Prostate gland (tissue), 2 donors: Measurements from ENCODE around the gene KCNMB1.

Experiments used
- CTCF ChIP-seq, 4 experiments: fragments of 200-600 bp in 2 of 4; fragments of 450-650 bp in 2 of 4; sonication (generic) in 2 of 4; IDR thresholded peaks; 1 replicate in 3 of 4; 2 replicates in 1 of 4; pipeline ENCODE4 v1.5.1; 2016 to 2019; ENCODE audit warnings: antibody characterized with exemption in 4 of 4, mild to moderate bottlenecking in 2 of 4, moderate library complexity in 2 of 4
- POLR2A ChIP-seq: fragments of 450-650 bp; IDR thresholded peaks from one replicate; pipeline ENCODE4 v1.6.1; 2016; ENCODE audit warnings: antibody characterized with exemption, mild to moderate bottlenecking

DNA sequence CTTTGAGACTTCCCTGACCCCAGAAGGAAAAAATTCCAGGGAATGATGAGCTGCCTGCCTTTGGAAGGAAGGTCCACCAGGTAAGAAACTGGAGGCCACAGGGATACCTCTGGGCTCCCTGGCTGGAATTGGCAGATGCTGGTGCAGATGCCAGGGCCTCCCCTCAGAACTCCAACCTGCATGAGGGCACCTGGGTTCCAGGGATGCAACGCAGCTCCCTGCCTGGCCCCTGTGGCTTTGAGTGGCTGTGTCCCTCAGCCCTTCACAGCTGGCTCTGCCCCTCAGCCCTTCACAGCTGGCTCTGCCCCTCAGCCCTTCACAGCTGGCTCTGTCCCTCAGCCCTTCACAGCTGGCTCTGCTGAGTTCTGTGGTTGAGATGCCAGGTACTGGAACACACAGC lies 13.9 kb downstream of the KCNMB1 start:
- no peak for TF ChIP-seq CTCF (IDR thresholded peaks at IDR 0.05)
- TF ChIP-seq POLR2A, result no peak
